ENCODE results near the gene PSG4.
"Not testable (repeated sequence)": the region's sequence is repeated elsewhere in the genome, so short reads cannot be mapped to it uniquely, and the experiment has no call there.

Gene PSG4

DNA sequence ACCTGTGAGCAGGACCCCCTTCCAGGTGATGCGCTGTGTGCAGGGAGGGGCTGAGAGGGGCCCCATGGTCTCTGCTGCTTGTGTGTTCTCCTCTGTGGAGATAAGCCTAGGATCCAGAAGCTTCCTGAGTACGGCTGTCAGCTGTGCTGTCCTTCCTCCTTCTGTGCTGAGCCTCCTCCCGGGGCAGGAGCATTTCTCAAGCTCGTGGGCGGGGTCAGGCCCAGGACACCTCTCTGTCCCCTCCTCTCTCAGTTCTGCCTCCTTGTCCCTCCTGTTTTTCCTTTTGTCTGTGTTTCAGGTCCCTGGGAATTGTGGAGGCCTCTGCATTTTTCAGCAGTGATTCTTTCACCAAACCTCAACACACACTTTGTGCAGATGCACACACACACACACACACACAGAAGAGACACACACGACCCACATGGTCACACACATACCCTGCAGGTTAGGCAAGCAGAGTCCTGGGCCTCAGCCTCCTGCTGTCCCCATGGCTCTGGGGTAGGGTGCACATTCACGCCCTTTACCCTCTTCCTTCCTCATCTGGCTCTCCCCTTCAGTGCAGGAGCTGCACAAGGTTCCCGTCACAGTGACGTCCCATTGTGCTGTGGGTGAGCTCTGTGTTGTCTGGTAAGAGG, at the start of gene PSG4:
TSS of gene PSG4 (minus strand) at position 168 of the 635 bp plus-strand sequence. CDS start at position 66, 102 bp downstream.
- H3K36me3 Mint-ChIP-seq (ENCODE audit: low read depth); H3K4me1 Mint-ChIP-seq (ENCODE audit: low read depth): not testable (repeated sequence)

DNA sequence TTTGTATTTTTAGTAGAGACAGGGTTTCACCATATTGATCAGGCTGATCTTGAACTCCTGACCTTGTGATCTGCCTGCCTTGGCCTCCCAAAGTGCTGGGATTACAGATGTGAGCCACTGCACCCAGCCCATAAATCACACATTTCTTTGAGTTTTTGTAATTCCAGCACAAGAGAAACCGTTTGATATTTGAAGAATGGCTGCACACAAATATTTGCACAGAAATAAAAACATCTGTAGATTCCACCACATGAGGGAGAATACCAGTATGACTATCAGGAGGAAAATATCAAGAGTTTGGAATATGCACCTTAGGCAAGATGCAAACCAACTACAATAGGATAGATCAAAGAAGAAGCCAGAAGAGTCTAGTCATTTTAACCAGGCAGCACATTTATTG, 46.0 kb upstream of the PSG4 start:
- not testable (repeated sequence) for H3K4me3 Mint-ChIP-seq; DNase-seq; H3K27ac Mint-ChIP-seq; H3K4me1 Mint-ChIP-seq (ENCODE audit: low read depth); H3K9me3 Mint-ChIP-seq; H3K36me3 Mint-ChIP-seq (ENCODE audit: low read depth)
- peaks cover 34% of the 10 kb centered on the region for H3K27me3 Mint-ChIP-seq

More for the DNA sequence above, at the start of gene PSG4:
- DNase-seq, H3K4me3 Mint-ChIP-seq, H3K9me3 Mint-ChIP-seq, H3K27ac Mint-ChIP-seq: not testable (repeated sequence)
- H3K27me3 Mint-ChIP-seq: peaks cover 25% of the 10 kb centered on the region

DNA sequence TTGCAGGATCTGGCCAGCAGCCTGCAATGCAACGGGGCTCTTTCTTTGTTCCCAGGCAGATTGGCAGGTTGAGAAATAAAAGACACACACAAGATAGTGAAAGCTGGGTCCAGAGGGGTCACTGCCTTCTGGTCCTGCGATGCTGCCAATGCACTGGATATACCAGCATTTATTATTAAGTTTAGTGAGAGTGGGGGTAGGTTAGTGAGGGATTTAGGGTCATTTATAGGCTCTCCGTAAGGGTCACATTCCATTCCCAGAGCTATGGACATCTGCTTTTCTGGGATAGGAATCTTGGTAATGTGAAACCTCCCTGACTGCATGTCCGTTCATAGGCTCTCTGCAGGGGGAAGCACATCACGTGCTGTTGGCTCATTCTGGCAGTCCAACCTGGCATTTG, 44.9 kb upstream of the PSG4 start:
- not testable (repeated sequence) for DNase-seq; H3K36me3 Mint-ChIP-seq (ENCODE audit: low read depth); H3K4me1 Mint-ChIP-seq (ENCODE audit: low read depth); H3K9me3 Mint-ChIP-seq; H3K27ac Mint-ChIP-seq; H3K4me3 Mint-ChIP-seq
- peaks cover 34% of the 10 kb centered on the region for H3K27me3 Mint-ChIP-seq

DNA sequence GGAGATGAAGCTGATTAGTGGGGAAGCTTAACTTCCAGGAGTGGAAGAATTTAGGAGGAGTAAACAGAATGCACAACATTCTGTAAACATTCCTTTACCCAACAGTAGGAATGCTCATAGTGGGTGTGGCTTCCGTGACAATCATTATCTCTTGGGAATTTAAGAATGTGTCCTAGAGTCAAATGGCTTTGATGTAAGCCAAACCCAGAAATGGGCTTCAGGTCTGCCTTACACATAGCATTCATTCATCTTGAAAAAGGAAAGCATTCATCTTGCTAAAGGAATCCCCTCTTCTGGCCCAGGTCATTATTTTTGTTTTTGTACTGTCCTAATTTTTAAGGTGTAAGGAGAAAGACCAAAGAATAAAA, 43.2 kb upstream of the PSG4 start:
- not testable (repeated sequence) for DNase-seq; H3K4me3 Mint-ChIP-seq; H3K27ac Mint-ChIP-seq; H3K9me3 Mint-ChIP-seq; H3K4me1 Mint-ChIP-seq (ENCODE audit: low read depth); H3K36me3 Mint-ChIP-seq (ENCODE audit: low read depth)
- peaks cover 32% of the 10 kb centered on the region for H3K27me3 Mint-ChIP-seq

DNA sequence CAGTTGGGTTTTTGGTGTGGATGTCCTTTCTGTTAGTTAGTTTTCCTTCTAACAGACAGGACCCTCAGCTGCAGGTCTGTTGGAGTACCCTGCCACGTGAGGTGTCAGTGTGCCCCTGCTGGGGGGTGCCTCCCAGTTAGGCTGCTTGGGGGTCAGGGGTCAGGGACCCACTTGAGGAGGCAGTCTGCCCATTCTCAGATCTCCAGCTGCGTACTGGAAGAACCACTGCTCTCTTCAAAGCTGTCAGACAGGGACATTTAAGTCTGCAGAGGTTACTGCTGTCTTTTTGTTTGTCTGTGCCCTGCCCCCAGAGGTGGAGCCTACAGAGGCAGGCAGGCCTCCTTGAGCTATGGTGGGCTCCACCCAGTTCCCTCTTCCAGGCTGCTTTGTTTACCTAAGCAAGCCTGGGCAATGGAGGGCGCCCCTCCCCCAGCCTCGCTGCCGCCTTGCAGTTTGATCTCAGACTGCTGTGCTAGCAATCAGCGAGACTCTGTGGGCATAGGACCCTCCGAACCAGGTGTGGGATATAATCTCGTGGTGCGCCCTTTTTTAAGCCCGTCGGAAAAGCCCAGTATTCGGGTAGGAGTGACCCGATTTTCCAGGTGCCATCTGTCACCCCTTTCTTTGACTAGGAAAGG, 41.9 kb upstream of the PSG4 start:
- H3K27me3 Mint-ChIP-seq: peaks cover 32% of the 10 kb centered on the region
- not testable (repeated sequence) for H3K9me3 Mint-ChIP-seq; H3K27ac Mint-ChIP-seq; H3K4me3 Mint-ChIP-seq; H3K36me3 Mint-ChIP-seq (ENCODE audit: low read depth); H3K4me1 Mint-ChIP-seq (ENCODE audit: low read depth); DNase-seq

DNA sequence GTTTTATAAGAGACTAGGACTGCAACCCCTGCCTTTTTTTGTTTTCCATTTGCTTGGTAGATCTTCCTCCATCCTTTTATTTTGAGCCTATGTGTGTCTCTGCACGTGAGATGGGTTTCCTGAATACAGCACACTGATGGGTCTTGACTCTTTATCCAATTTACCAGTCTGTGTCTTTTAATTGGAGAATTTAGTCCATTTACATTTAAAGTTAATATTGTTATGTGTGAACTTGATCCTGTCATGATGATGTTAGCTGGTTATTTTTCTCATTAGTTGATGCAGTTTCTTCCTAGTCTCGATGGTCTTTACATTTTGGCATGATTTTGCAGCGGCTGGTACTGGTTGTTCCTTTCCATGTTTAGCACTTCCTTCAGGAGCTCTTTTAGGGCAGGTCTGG, 40.4 kb upstream of the PSG4 start:
- not testable (repeated sequence) for H3K4me1 Mint-ChIP-seq (ENCODE audit: low read depth); DNase-seq; H3K27ac Mint-ChIP-seq; H3K4me3 Mint-ChIP-seq; H3K36me3 Mint-ChIP-seq (ENCODE audit: low read depth)
- H3K27me3 Mint-ChIP-seq: peaks cover 17% of the 10 kb centered on the region
- H3K9me3 Mint-ChIP-seq: peaks cover 16% of the 10 kb centered on the region

DNA sequence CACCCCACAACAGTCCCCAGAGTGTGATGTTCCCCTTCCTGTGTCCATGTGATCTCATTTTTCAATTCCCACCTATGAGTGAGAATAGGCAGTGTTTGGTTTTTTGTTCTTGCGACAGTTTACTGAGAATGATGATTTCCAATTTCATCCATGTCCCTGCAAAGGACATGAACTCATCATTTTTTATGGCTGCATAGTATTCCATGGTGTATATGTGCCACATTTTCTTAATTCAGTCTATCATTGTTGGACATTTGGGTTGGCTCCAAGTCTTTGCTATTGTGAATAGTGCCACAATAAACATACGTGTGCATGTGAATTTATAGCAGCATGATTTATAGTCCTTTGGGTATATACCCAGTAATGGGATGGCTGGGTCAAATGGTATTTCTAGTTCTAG, 36.8 kb upstream of the PSG4 start:
- not testable (repeated sequence) for H3K27ac Mint-ChIP-seq; H3K27me3 Mint-ChIP-seq; DNase-seq; H3K4me1 Mint-ChIP-seq (ENCODE audit: low read depth); H3K36me3 Mint-ChIP-seq (ENCODE audit: low read depth); H3K4me3 Mint-ChIP-seq
- peaks cover 25% of the 10 kb centered on the region for H3K9me3 Mint-ChIP-seq

DNA sequence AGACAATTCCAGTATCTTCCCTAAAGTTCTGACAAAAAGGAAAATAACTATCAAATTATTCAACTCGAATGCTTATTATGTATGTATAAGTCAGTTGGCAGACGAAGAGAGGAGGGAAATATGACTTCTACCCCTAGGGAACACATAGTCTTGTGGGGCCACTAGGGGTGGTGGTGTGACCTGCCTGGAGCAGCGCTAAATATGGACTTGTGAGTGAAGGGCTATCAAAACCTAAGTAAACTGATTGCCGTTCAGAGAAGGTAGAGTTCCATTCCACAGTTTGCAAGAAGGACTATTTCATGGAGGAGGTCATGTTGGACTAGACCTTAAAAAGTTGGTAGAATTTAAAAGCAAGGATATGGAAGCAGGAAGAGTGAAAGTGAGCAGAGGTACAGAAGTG, 32.8 kb upstream of the PSG4 start:
- not testable (repeated sequence) for H3K4me1 Mint-ChIP-seq (ENCODE audit: low read depth); DNase-seq; H3K36me3 Mint-ChIP-seq (ENCODE audit: low read depth); H3K27me3 Mint-ChIP-seq; H3K4me3 Mint-ChIP-seq; H3K27ac Mint-ChIP-seq
- peaks cover 29% of the 10 kb centered on the region for H3K9me3 Mint-ChIP-seq

DNA sequence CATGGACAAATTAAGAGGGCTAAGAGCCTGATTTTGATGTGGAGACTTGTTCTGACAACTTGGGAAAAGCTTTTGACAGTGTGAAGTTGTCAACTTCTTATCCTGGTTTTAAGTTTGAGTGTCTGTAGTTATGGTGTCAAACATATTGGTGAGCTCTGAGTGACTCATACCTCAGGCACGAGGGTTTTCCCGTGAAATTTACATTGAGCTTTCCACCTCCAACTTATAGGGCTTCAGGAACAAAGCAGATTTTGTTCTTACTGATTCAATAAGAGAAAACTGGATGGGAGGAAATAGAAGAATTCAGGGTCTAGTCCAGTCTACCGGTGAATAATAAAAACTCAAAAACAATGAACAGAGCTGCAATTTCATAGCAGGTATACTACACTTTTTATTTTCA, 30.2 kb upstream of the PSG4 start:
- H3K4me1 Mint-ChIP-seq (ENCODE audit: low read depth); H3K27ac Mint-ChIP-seq; H3K36me3 Mint-ChIP-seq (ENCODE audit: low read depth); DNase-seq; H3K4me3 Mint-ChIP-seq; H3K27me3 Mint-ChIP-seq: not testable (repeated sequence)
- H3K9me3 Mint-ChIP-seq: peaks cover 24% of the 10 kb centered on the region

DNA sequence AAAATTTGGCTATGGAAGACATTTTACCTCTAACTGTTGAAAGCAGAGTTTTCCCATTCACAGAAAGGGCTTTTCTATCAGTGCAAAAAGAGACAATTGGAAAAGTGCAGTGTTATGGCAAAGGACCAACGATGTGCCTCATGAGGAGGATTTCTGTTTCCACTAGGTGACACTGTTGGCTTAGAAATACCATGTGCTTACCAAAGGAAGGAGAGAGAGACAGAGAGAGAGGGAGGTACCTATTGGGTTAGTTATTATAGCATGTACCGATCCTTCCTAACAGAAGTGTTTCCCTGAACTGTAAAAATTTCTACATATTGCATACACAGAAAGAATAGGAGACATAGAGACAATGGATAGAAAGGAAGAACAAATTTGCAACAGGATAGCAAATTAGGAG, 23.9 kb upstream of the PSG4 start:
- no peak overlapping the region for H3K27ac Mint-ChIP-seq
- H3K27me3 Mint-ChIP-seq: peaks cover 3% of the 10 kb centered on the region
- H3K4me1 Mint-ChIP-seq (ENCODE audit: low read depth): no peaks in the 10 kb centered on the region
- DNase-seq: no peak
- peaks cover 5% of the 10 kb centered on the region for H3K36me3 Mint-ChIP-seq (ENCODE audit: low read depth)
- peaks cover 46% of the 10 kb centered on the region for H3K9me3 Mint-ChIP-seq
- H3K4me3 Mint-ChIP-seq: no peak overlapping the region

DNA sequence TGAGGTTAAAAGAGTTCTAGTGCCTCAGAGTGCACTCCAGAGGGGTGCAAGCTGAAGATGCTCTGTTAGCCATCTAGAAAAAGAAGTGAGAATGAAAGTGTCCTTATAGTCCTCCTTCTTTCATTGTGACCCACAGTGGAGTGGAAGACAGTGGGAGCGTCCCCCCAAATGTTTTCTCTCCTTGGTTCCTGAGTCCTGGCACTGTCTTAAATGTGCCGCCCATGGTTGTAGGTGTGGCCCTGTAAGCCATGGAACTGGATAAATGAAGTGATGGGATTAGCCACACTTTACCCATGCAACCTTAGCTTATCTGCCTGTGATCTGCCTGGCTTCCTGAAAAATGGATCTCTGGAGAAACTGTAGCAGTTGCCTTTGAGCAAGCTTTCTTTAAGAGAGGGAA, 23.3 kb upstream of the PSG4 start:
- not testable (repeated sequence) for H3K27me3 Mint-ChIP-seq; H3K27ac Mint-ChIP-seq; H3K4me1 Mint-ChIP-seq (ENCODE audit: low read depth); H3K4me3 Mint-ChIP-seq; DNase-seq; H3K36me3 Mint-ChIP-seq (ENCODE audit: low read depth)
- peaks cover 42% of the 10 kb centered on the region for H3K9me3 Mint-ChIP-seq

DNA sequence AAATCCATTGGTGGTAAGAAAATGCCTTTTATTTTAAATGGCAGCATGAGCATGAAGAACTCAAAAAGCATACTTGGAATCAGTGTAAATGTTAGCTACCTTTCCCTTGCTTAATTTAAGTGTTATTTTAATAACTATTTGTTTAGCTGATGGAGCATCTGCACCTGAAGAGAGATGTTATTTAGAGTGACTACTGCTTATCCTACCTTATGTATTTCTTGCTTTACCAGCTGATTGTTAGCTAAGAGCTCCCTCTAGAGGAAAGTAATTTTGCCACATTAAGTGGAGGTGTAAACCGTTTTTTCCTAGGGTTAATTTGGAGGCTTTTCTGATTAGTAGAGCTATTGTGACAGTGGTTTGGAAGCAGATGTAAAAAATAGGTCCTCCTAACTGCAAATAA, 21.5 kb upstream of the PSG4 start:
- H3K4me1 Mint-ChIP-seq (ENCODE audit: low read depth); H3K36me3 Mint-ChIP-seq (ENCODE audit: low read depth); H3K27me3 Mint-ChIP-seq; H3K27ac Mint-ChIP-seq; H3K4me3 Mint-ChIP-seq; DNase-seq: not testable (repeated sequence)
- H3K9me3 Mint-ChIP-seq: peaks cover 42% of the 10 kb centered on the region

DNA sequence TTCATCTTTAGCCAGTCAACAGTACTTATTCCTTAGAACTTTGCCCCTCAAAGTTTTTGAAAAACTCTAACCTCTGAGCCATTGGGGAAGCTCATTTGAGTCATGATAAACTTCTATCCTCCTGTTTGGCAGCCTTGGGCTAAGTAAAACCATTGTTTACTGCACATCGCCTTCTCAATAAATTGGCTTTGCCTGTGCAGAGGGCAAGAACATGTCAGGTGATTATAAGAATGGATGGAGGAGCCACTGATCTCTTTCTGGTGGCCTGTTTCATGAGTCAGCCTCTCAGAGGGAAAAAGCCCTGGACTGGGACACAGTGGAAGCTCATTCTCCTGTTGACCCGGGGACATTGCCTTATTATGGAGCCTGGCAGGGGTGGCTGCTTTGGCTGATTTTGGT, 19.4 kb upstream of the PSG4 start:
- H3K9me3 Mint-ChIP-seq: peaks cover 31% of the 10 kb centered on the region
- no peak overlapping the region for H3K4me3 Mint-ChIP-seq
- H3K27me3 Mint-ChIP-seq: no peaks in the 10 kb centered on the region
- H3K36me3 Mint-ChIP-seq (ENCODE audit: low read depth): peaks cover 3% of the 10 kb centered on the region
- no peak overlapping the region for H3K27ac Mint-ChIP-seq
- no peak for DNase-seq
- no peaks in the 10 kb centered on the region for H3K4me1 Mint-ChIP-seq (ENCODE audit: low read depth)

DNA sequence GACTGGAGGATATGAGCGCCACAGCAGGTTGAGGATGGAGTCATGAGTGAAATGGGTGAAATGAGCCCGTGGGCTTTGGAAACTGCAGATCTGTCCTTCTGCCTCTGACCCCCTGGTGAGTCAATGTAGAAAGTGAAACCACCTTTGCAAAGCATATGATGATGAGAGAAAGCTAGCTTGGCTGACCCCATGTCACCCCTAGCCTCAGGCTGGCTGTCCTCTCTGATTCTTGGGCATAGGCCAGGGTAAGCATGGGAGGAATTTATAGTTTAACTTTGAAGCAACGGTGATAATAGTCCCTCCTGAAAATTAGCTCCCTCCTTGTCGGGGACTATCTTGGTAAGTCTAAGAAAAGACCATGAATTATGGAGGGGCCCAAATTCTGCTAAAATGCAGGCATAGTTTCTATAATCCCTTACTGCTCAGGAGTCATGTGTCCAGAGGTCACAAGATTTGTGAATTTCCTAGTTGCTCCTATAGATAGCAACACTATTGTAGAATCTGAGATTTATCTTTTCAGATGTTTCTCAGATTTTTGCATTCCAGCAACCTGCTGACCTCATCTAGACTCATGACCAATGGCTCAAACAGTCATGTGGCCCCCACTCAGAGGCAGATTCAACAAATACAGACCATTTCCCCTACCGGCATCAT, 18.9 kb upstream of the PSG4 start:
- not testable (repeated sequence) for DNase-seq; H3K4me1 Mint-ChIP-seq (ENCODE audit: low read depth); H3K27me3 Mint-ChIP-seq; H3K27ac Mint-ChIP-seq; H3K4me3 Mint-ChIP-seq; H3K36me3 Mint-ChIP-seq (ENCODE audit: low read depth)
- H3K9me3 Mint-ChIP-seq: peaks cover 28% of the 10 kb centered on the region

DNA sequence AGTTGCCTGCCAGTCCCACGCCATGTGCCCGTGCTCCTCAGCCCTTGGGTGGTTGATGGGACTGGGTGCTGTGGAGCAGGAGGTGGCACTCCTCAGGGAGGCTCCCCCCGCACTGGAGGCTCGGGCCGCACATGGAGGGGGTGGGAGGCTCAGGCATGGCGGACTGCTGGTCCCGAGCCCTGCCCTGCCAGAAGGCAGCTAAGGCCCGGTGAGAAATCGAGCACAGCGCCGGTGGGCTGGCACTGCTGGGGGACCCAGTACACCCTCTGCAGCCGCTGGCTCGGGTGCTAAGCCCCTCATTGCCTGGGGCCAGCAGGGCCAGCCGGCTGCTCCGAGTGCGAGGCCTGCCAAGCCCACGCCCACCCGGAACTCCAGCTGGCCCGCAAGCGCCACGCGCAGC, 16.5 kb upstream of the PSG4 start:
- H3K9me3 Mint-ChIP-seq: peaks cover 13% of the 10 kb centered on the region
- H3K4me1 Mint-ChIP-seq (ENCODE audit: low read depth); H3K4me3 Mint-ChIP-seq; H3K36me3 Mint-ChIP-seq (ENCODE audit: low read depth); DNase-seq; H3K27ac Mint-ChIP-seq: not testable (repeated sequence)
- peaks cover 11% of the 10 kb centered on the region for H3K27me3 Mint-ChIP-seq
